NCI-H187 treated with DMSO at 0.1 percent for 48 hours (cell line): Measurements from ENCODE around the gene NRAP.

Source experiments
- DNase-seq: peaks from one replicate; lab custom pipeline; 2025; lab: John Stamatoyannopoulos, UW

NRAP gene

DNA sequence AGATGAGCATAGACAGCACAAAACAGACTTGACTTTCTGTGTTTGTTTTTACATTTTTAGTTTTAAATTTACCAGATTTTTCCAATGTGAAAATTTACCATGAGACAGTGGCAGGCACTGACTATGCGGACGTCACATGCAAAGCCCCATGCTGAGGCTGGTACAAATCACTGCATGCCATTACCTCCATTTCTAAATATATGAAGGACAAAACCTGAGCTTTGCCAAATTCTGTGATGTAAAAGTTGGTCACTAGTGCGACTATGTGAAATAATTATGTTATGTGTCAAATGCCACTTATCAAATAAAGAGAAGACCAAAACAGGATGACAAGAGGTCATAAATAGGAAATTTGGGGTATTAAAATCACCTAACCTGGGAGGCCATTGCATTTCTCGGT lies 22.1 kb downstream of the NRAP start:
- no peak for DNase-seq

DNA sequence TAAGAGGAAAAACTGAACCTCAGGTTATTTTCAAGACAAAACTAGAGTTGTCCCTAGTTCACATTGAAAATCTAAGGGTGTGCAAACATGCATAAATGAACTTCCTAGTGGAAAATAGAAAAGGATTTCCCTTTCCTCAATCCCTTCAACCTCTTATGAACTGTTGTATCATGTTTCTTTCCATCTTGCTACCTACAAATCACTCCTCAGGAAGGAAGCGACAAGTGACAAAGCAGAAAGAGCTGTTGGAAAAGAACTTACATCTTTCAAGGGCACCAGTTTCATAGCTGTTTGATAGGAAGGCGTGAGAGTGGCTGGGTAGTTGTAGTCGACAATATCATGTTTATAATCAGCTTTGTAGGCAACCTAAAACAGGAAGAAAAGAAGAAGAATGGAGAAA lies 23.9 kb downstream of the NRAP start:
- DNase-seq, result no peak

DNA sequence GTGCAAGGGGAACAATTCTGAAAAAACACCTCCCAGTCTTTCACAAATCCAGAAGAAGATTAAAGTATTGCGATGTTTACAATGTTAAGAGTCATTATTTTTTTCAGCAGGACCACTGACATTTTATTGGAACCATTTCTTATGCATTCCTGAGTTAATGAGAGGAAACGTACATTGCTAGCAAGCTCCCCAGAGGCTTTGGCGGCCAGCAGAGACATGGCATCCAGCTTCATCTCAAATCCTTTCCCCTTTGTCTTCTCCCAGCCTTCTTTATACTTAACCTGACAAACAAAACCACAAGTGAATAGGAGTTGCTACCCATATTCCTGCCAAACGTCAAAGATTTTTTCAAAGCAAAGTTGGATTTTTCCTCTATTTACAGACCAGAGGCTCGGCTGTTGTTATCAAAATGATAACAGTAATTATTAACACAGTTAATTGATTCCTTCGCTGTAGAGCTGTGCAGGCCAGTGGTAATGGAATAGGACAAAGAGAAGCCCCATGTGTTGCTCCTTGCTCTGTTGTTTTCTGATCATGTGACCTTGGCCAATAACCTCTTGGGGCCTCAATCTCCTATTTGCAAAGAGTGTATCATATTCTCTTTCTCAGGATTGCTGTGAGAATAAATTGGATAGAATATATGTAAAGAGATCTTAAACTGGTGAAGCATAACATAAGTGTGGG lies 32.0 kb downstream of the NRAP start:
- no peak for DNase-seq

- DNase-seq, result no peak
These were observed 32.8 kb downstream of the NRAP start for GRCh38 chr10:113630929-113631533.

- no peak for DNase-seq
These were observed 35.2 kb downstream of the NRAP start for GRCh38 chr10:113628607-113629153.

- no peak for DNase-seq
These were observed 36.0 kb downstream of the NRAP start for GRCh38 chr10:113627836-113628235.

DNA sequence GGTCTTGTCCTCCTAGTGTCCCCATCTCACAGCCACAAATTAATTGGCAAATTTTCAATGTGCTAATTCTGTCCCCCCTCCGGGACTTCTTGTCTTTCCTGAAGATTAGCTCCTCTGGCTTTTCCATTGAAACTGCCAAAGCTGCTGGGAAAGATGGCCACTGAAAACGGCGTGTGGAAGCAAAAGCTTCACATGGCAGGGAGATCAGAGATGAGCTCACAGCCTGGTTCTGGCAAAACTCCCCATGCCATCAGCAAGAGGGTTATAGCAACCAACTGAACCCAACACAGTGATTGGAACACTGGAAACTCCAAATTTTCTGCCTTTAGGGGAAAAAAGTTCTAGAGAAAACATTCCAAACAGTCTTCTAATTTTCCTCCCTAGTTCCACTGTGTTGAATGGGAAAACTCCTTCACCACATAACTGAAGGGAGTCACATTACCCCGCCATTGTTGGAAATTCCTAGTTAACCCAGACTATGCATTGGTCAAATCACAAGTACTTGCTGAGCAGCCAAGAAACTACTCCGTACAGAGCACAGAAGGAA lies 37.0 kb downstream of the NRAP start:
- DNase-seq, result no peak

DNA sequence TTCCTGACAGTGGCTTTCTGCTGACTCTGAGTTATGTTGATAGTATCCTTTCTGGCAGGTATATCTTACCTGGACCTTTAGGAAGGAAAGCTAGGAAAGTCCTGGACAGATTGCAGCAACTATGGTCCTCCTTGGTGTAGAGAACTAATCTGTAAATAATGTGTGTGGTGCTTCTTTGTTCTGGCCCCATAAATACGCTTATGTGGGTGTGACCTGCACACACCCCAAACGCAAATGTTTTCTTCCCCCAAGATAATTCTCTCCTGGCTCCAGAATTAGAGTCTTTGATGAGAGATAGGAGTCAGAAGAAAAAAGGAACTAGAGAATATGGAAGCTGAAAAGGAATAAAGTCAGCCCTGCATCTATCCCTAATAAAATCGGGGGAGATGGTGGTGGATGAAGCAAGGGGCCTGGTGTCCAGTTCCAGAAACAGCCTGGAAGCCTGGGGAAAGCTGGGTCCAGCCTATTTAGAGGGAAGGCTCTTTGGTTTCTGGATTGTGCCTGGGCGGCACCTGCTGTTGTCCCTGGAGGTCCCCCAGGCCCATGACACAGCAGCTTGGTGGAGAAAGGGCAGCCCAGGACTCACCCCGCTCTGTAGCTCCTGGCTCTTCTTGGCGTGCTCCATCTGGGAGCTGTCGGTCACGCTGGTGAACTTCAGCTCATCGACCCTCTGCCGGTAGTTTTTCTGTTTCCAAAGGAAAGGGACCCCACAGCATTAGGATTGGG lies 38.2 kb downstream of the NRAP start:
- no peak for DNase-seq

DNA sequence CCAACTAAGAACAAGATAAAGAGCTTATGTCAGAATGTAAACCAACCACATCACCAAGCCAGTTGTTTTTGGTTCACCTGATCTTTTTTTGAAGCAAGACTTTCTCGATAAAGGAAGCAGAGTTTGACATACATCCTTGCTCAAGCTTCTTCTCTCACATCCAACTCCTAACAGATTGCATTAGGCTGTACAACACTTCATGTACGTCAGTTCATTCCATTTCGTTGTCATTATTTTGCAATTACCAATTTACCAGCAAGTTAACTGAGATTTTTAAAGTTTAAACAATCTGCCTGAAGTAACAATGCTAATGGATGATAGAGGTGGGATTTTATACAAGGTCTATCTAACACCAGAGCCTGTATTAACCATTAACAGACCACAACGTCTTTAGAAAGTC lies 41.0 kb downstream of the NRAP start:
- no peak for DNase-seq

DNA sequence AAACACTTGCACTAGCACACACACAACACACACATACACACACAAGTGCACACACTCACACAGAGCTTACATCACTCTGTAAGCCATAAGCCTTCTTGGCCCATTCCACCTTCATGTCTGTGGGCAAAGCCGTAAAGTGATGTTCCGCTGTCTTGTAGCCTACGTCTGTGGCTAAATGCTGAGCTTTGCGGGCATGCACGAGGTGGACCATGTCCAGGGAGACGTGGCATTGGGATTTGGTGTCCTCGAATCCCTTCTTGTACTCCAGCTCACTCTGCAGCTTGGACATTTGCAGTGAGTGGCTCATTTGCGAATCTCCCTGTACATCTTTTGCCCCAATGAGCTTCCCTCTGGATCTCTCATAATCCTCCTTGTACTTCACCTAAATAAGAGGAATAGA lies 42.0 kb downstream of the NRAP start:
- DNase-seq, result no peak

DNA sequence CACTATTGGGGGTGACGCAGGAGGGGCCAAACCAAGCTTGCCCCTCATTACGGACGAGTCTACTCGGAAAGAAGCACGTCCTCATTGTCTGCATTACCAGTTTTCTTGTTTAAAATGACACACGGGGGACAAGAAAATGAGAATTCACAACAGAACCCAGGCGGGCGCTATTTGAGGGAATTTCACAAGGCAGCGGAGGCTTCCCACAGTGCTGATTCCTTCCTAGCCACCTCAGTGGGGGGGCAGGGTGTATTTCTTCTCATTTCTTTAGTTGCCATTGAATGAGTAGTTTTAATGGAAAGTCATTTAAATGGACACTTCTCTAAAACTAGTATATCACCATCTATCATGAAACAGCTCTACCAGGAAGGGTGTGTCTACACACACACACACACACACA lies 42.9 kb downstream of the NRAP start:
- no peak for DNase-seq

- DNase-seq, result no peak
These were observed 43.3 kb downstream of the NRAP start for GRCh38 chr10:113620511-113620910.

DNA sequence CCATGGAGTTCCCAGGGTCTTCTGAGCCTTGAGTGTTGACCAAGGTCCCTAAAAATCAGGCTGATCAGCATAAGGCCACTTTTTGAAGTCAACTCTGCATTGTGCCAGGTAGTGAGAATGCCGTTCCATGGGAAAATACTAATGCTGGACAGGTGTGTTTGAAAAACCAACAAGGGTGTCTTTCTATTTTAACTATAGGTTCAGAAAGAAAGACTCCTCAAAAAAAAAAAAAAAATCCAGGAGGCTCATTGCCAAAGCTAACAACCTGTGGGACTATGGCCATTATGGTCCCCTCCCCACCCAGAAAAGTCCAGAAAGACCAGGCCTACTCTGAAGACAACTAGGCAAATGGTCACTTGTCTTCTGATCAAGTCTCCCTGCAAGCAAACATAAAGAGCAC lies 44.4 kb downstream of the NRAP start:
- no peak for DNase-seq

GRCh38 chr10:113618338-113618737 lies 45.5 kb downstream of the NRAP start:
- DNase-seq, result no peak

GRCh38 chr10:113617086-113617485 lies 46.8 kb downstream of the NRAP start:
- no peak for DNase-seq

DNA sequence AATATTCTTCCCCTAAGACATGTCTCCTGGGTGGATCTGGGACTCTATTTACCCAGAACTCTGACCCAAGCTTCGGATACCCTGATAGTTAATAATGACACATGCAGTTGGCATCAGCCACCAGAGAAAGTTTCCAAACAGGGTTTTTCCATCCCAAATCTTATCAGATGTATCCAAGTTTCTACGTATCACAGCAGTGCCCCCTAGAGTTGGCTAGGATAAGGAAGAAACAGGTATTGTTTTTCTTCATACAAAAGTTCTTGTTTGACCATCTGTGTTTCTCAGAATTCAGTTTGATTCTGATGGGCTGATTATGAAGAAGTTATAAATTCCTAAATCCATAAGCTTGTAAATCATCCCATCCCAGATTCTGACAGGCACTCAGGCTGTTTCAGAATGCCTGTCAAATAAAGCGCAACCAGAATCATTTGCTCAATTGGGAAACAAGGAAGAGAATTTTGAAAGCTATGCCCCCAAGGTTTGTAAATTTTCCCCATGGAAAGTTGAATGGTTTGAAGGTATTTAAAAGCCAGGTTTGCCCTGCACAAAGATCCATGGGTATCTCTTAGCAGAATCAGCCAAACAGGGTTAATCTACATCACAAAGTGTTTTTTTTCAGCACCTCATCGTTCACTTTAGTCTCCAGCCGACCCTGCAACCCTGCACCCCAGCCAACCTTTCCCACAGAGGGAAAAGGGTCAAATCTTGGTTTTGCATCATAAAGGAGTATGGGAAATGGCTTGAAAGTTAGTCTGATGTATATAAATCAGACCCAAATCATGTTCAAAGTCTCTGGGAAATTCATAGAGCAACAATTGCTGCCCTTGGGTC lies 47.4 kb downstream of the NRAP start:
- DNase-seq, result no peak

- DNase-seq, result no peak
These were observed 49.7 kb downstream of the NRAP start for GRCh38 chr10:113613977-113614690.

DNA sequence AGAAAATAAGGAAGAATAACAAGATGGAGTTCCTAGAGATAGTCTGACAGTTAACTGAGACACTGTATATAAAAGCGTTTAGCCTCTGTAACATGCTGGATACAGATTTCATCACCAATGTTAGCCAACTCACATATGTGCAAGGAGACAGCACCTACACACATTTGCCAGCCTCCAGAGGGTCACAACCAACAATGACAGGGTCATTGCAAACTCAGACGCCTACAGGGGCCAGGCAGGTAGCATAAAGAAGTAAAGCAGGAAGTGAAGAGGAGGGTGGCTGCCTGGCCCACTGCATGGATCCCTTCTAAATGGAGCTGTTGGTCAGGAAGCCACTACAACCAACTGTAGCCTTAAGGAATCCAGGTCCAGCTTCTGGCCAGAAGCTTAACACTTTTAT lies 50.4 kb downstream of the NRAP start:
- no peak for DNase-seq

DNA sequence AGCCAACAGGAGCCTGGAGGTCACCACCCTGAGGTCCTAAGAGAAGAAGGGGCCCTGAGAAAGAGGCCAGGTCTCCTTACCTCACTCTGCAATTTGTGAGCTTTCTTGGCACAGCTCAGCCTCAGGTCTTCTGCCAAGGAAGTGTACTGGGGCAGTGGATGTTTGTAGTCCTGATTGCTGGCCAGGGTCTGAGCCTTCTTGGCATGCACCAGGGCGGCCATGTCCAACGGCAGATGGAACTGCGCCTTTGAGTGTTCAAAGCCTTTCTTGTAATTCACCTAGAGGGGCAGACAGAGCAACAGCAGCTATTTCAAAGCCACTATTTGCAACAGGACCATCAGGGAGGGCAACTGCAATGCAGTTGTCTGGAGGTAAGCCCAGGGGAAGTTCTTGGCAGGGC lies 51.7 kb downstream of the NRAP start:
- no peak for DNase-seq

- no peak for DNase-seq
These were observed 52.9 kb downstream of the NRAP start for GRCh38 chr10:113610631-113611601.
